ENCODE results near the gene P2RY8. TPM values are rescaled to one million over a fixed set of nuclear protein-coding genes. Genes with fewer than 3 reads are reported as not detected.

P2RY8 gene
- total and polyA plus RNA-seq, 2 donors from 2014 or later: 1.4 to 6.6 TPM

GRCh38 chrX:1480082-1480785, 56.8 kb downstream of the P2RY8 start:
- no peak overlapping the region for H3K4me3 ChIP-seq (ENCODE audit: low read length in 3 of 3)
- DNase-seq (peak in 1 of 5 donors; percentile 6), FAIRE-seq (no peak)
- H3K9me3 ChIP-seq (ENCODE audit: control insufficient read depth in 2 of 3, insufficient read depth in 1 of 3, low read length in 3 of 3): peaks cover 0 to 5% (median 0%) of the 10 kb centered on the region in 3 donors
- no peak for TF ChIP-seq CTCF (IDR thresholded peaks at IDR 0.05; ENCODE audit: borderline replicate concordance, extremely low read depth, insufficient read depth)
- no peaks in the 10 kb centered on the region for H3K36me3 ChIP-seq (ENCODE audit: control insufficient read depth in 2 of 3, insufficient read depth in 3 of 3, low read length in 3 of 3)
- intact Hi-C loops (cut with DNase I): no loop called here
- H3K9ac ChIP-seq (ENCODE audit: low read length in 3 of 3): no peak overlapping the region
- H3K27ac ChIP-seq (ENCODE audit: low read depth in 2 of 2, low read length in 2 of 2): no peak overlapping the region
- peaks cover 0 to 7% (median 0%) of the 10 kb centered on the region in 3 donors for H3K4me1 ChIP-seq (ENCODE audit: control insufficient read depth in 2 of 3, insufficient read depth in 2 of 3, low read depth in 1 of 3, low read length in 3 of 3)
- H3K27me3 ChIP-seq (ENCODE audit: control insufficient read depth, insufficient read depth, low read length): no peaks in the 10 kb centered on the region

GRCh38 chrX:1477801-1478458, 59.1 kb downstream of the P2RY8 start:
- intact Hi-C loops (cut with DNase I): no loop called here
- H3K9ac ChIP-seq (ENCODE audit: low read length in 3 of 3): no peak overlapping the region
- DNase-seq (peak in 1 of 5 donors; percentile 12), FAIRE-seq (no peak)
- H3K9me3 ChIP-seq (ENCODE audit: control insufficient read depth in 2 of 3, insufficient read depth in 1 of 3, low read length in 3 of 3): peaks cover 0 to 5% (median 0%) of the 10 kb centered on the region in 3 donors
- no peaks in the 10 kb centered on the region for H3K27me3 ChIP-seq (ENCODE audit: control insufficient read depth, insufficient read depth, low read length)
- H3K4me1 ChIP-seq (ENCODE audit: control insufficient read depth in 2 of 3, insufficient read depth in 2 of 3, low read depth in 1 of 3, low read length in 3 of 3): peaks cover 0 to 7% (median 0%) of the 10 kb centered on the region in 3 donors
- H3K36me3 ChIP-seq (ENCODE audit: control insufficient read depth in 2 of 3, insufficient read depth in 3 of 3, low read length in 3 of 3): no peaks in the 10 kb centered on the region
- no peak for TF ChIP-seq CTCF (IDR thresholded peaks at IDR 0.05; ENCODE audit: borderline replicate concordance, extremely low read depth, insufficient read depth)
- no peak overlapping the region for H3K4me3 ChIP-seq (ENCODE audit: low read length in 3 of 3)
- no peak overlapping the region for H3K27ac ChIP-seq (ENCODE audit: low read depth in 2 of 2, low read length in 2 of 2)

GRCh38 chrX:1477229-1477628, 59.8 kb downstream of the P2RY8 start:
- Histone ChIP-seq H3K9ac (ENCODE audit: low read length in 3 of 3) (no peak overlapping the region), H3K4me1 (ENCODE audit: control insufficient read depth in 2 of 3, insufficient read depth in 2 of 3, low read depth in 1 of 3, low read length in 3 of 3) (peaks cover 0 to 7% (median 0%) of the 10 kb centered on the region in 3 donors), H3K4me3 (ENCODE audit: low read length in 3 of 3) (no peak overlapping the region), H3K9me3 (ENCODE audit: control insufficient read depth in 2 of 3, insufficient read depth in 1 of 3, low read length in 3 of 3) (peaks cover 0 to 5% (median 0%) of the 10 kb centered on the region in 3 donors), H3K27me3 (ENCODE audit: control insufficient read depth, insufficient read depth, low read length) (no peaks in the 10 kb centered on the region), H3K27ac (ENCODE audit: low read depth in 2 of 2, low read length in 2 of 2) (no peak overlapping the region), H3K36me3 (ENCODE audit: control insufficient read depth in 2 of 3, insufficient read depth in 3 of 3, low read length in 3 of 3) (no peaks in the 10 kb centered on the region)
- DNase-seq: no peak
- intact Hi-C loops (cut with DNase I): no loop called here
- FAIRE-seq: no peak
- TF ChIP-seq CTCF (IDR thresholded peaks at IDR 0.05; ENCODE audit: borderline replicate concordance, extremely low read depth, insufficient read depth): no peak
